ENCODE results near the gene LTBP1.

Gene LTBP1

DNA sequence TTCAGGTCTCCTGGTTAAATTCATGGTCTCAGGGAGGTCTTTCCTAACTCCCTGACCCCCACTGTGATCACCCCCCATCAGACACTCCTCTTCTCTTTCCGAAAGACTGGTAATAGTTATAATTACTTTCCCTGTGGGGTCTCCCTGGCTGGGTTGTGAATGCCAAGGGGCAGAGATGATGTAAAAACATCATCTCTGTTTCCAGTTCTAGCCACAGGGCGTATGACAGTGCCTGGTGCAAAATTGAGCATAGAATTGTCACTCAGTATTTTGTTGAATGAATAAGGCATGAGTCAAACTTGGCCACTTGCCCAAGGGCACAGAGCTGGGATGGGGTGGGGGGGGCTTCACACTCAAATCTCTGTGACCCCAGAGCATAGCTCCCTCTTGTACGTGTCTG lies 65.2 kb downstream of the LTBP1 start:
- no peak for DNase-seq

DNA sequence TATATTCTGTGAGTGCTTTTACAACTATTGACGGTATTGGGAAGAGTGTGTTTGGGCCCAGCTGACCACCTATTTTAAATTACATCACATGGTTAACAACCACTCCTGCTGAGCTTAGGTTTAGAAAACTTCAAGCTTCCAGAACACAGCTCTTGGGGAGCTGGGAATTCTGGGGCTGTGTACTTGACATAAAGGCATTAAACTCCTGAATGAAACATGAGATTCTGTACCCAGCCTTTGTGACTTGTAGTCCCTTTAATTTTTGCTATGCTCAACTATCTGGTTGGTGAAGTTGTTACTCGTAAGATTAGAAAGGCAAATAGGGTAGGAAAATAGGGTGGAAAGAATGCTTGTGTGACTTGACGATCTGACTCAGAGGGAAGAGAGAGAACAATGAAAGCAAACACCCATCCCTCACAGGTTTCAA lies 66.9 kb downstream of the LTBP1 start:
- no peak for DNase-seq

DNA sequence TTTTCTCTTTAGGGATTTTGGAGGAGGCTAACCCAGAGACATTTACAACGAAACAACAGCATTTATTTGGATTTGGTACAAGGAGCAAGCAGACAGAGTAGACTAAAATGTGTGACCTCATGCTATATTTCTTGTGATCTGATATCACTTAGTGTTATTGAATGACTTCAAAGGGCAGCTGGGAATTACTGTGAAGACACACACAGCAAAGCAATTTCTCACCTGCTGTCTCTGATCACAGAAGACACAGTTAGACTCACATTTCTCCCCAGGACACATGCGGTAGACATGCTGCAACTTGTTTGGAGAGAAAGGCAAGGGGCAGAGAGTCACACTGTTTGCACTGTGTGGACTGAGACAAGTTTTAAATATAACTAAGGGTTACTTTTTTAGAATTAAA lies 67.5 kb downstream of the LTBP1 start:
- DNase-seq: no peak

DNA sequence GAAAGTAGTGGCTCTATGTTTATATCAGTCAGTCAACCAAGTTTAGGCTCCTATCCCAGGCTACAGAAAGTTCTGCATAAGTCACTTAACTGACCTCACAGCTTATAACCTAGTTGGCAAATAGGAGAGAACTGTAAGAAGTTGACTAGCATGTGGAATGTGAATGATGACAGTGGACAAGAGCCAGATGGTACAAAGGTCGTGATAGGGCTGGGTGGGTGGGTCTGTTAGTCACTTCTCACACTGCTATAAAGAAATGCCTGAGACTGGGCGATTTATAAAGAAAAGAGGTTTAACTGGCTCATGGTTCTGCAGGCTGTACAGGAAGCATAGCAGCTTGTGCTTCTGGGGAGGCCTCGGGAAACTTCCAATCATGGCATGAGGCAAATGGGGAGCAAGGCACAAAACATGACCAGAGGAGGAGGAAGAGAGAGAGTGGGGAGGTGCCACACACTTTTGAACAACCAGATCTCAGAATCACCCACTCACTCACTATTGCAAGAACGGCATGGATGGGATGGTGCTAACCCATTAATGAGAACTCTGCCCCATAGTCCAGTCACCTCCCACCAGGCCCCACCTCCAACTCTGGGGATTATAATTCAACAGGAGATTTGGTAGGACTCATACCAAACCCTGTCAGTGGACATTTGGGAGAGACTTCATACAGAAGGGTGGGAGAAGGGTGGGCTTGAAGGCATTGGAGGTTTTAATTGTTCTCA lies 68.8 kb downstream of the LTBP1 start:
- no peak for DNase-seq

DNA sequence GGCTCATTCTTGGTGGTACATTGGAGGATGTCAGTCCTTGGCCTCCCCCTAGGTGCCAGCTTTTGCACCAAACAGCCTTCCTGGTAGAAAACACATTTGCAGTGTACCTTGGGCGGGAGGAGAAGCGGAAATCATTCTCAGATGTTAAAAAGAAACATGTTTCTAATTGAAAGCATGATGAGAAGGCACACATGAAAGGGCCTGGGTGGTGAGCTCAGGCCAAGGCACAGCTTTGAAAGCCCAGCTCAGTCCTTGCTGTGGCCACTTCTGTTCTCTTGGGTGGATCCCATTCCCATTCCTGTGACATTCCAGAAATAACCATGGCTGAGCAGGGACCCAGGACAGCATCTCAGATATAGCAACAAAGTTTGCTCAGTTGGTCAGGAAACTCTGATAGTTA lies 71.5 kb downstream of the LTBP1 start:
- no peak for DNase-seq

DNA sequence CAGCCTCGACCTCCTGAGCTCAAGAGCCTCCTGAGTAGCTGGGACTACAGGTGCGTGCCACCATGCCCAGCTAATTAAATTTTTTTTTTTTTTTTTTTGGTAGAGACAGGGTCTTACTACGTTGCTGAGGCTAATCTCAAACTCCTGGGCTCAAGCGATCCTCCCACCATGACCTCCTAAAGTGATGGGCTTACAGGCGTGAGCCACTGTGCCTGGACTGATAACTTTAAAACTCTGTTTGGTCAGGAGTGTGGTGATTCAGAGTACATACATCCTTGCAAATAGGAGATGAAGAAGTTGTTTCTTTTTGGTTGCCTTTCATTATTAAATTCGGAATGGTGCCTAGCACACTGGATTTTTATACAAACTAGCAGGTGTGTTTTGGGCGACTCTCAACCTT lies 73.0 kb downstream of the LTBP1 start:
- DNase-seq: no peak

DNA sequence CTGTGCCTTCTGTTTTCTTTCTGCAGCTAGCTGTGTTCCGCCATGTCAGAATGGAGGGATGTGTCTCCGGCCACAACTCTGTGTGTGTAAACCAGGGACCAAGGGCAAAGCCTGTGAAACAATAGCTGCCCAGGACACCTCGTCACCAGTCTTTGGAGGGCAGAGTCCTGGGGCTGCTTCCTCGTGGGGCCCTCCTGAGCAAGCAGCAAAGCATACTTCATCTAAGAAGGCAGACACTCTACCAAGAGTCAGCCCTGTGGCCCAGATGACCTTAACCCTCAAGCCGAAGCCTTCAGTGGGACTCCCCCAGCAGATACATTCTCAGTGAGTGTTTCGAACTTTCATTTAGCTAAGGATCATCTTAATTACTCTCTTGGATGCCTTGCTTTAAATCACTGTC lies 74.1 kb downstream of the LTBP1 start:
- no peak for DNase-seq

DNA sequence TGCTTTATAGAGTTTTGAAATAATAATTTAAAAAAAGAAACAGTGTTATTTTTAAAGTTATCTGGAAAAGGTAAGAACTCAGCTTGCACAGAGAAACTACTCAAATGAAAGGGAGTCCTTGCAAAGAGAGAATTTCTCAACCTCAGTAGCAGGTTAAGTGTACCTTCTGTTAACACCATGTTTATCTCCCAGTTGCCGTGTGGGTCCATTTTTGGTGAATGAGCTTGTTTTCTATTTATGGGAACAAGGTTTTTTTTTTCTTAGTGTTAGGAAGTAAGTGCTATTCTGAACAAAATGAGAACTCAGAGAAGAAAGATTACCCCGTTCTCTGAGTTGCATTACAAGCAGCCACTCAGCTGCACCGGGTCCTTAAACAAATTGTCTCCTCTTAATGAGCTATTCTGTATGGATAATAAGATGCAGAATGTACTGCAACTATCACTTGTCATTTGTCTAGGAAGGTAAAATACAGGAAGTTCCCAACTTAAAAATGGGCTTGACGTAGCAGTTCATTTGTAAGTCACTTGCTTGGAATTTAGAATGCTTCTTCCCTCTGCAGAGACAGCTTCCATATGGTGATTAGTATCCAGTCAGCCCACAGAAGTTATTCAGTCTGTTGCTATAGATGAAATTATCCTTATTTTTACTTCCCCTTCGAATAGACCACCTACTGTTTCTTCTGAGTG lies 74.9 kb downstream of the LTBP1 start:
- DNase-seq: no peak

DNA sequence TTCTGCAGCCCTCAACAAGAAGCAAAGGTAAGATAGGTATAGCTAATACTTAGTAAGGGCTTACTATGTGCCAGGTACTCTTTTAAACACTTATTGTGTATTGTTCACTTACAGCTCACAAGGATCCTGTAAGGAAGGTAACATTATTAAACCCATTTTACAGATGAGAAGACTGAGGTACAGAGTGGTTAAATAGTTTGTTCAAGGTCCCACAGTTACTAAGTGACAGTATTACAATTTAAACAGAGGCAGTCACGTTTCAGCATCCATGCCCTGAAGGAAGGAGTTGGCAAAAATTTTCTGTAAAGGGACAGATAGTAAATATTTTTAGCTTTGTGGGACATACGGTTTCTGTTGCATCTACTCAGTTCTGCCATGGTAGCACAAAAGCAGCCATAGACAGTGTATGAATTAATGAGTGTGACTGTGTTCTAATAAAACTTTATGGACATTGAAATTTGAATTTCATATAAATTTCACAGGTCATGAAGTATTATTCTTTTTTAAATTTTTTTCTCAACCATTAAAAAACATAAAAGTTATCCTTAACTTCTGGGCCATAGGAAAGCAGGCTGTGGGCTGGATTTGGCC lies 75.7 kb downstream of the LTBP1 start:
- no peak for DNase-seq

DNA sequence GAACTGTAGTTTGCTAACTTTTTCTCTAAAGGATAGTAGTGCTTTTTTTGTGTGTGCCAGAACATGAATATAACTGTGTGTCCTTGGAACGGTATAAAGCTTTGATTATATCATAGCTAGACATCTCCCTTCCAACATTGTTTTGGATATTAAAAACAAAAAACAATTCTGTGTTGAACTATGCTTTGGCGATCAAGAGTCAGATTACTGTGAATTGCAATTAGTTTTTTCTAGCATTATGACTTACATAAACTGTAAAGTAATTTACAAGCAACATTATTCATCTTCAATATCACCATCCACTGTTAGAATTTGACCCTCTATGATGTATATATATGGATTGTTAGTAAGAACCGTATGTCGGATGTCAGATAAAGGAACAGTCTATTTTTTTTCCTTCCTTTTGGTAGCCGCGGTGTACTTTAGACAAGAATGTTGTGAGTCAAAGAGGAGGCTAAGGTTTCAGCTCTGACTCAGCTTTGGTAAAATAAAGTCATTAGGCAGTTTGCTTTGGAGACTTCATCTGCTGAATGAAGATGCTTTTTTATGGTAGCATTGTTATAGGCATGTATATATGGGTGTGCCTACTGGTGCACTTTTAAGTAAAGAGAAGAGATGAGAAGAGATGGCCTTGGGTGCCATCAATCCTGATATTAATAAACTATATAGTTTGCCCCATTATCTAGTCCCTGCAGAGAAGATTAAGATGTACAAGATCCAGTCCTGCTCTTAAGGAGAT lies 76.4 kb downstream of the LTBP1 start:
- DNase-seq: no peak

DNA sequence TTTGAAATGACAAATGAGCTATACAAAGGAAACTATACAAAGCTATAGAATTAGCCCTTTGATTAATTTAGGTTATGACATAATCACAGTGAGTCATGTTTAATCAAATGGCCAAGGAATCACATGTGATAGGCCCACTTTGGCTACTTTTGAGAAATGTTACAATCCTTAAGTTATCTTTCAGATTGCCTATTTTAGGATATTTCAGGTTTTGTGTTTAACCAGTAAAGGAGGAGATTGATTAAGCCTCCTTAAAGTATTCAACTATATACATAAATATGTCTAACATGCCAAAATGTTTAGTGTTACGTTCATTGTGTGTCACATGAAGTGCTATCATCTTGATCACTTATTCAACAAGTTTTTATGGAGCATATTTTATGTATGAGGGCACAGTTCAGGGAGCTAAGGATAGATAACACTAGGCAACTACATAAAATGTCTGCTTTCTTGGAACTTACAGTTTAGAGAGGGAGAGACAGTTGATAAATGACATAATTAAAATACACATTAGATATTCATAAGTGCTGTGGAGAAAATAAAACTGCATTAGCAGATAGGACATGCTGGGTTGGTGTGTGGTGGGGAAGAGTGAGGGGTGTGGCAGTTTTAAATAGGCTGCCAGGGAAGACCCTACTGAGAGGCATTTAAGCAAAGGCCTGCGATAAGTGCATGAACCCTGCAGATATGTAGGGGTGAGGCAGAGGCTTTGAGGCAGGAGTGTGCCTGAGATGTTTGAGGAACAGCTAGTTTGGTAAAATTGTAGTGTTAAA lies 77.2 kb downstream of the LTBP1 start:
- DNase-seq: no peak

DNA sequence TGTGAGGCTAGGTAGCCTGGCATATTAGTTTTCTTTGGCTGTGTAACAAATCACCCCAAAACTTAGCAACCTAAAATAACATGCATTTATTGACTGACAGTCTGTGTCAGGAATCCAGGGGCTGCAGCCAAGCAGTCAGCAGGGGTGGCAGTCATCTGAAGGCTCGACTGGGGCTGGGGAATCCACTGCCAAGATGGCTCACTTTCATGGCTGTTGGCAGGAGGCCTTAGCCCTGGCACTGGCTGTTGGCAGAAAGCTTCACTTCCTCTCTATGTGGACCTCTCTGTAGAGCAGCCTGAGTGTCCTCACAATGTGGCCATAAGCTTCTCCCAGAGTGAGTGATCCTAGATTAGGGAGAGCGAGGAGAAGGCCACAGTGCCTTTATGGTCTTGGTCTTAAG lies 78.0 kb downstream of the LTBP1 start:
- no peak for DNase-seq

DNA sequence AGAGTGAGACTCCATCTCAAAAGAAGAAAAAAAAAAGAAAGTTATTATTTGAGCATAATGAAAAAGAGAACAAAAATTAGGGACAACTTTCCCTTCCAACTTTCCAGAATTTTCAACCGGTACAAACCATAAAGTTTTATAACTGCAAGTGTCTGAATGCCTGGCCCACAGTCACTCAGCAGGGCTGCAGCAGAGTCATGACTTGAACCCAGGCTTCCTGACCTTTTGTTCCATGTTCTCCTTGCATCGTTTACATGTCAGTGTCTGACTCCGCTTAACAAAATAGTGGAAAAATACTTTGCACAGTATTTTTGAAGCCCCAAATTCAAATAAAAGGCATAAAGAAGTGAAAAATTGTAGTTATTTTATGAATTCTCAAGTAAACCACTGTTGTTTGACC lies 82.7 kb downstream of the LTBP1 start:
- no peak for DNase-seq

DNA sequence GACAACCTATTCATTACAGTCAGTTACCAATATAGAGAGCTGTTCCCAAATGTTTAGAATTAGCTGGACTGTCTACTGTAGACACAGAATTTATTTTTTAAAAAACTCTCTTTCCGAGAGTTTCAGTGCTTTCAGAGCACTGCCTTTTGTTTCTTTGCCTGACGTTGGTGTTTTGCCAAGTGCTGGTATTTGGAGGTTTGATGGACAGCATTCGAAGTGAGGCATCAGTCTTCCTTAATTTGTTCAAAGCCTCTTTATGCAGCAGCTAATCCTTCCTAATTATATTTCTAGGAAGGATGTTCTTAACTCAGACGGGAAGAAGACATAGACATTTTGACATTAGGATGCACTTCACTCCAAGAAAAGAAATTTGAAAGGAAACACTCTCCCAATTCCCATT lies 83.2 kb downstream of the LTBP1 start:
- DNase-seq: no peak

DNA sequence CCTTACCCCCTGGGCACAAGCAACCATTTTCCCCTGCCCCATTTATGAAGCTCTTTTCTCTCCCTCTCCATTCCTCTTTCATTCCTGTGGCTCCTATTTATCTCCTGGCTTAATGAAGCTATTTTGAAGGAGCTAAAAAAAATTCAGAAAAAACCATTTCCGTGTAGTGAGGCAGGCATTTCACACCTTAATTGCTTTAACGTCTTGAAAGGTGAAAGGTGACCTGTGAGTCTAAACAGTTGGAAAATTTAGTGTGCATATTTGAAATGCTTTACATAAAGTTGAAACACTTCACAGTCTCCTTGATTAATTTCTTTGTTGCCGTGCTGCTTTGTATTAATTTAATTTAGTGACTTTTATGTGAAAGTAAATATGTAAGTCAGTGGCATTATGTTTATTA lies 83.6 kb downstream of the LTBP1 start:
- DNase-seq: no peak

DNA sequence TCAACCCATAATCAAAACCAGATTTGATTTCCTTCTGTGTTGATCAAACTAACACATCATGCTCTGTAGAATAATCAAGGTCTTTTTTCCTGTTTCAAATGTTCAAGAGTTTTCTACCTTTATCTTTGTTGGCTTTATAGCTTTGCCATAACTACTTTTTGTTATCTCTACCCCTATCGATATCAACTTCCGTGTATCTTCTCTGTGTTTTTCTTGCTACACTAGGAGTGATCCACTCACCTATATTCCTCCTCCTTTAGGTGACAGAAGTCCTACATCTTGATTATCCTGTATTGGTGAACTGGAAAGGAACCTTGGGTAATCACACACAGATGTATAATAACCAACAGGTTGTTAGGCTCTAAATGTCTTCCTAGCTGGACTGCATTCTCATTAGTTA lies 85.5 kb downstream of the LTBP1 start:
- no peak for DNase-seq

DNA sequence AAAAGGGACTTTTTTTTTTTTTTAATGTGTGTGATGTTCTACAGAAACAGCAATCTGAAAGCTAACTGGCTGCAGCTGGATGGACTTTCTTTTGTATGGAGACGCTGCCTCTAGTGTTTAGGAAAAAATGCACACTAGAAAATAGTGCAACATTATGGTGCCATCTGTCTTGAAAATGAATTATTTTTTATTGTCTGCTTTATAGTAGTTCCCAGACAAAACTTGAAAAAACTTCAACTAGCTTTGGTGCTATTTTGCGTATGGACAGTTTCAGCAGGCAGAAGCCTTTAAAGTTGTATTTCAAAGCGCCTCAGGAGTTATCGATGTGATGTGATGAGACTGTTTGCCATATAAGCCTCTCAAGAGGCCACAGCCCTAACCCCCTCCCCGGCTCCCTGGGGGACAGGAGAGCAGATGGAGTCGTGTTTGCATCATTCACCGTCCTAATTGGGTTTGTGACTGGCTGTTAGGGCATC lies 86.9 kb downstream of the LTBP1 start:
- DNase-seq: no peak

DNA sequence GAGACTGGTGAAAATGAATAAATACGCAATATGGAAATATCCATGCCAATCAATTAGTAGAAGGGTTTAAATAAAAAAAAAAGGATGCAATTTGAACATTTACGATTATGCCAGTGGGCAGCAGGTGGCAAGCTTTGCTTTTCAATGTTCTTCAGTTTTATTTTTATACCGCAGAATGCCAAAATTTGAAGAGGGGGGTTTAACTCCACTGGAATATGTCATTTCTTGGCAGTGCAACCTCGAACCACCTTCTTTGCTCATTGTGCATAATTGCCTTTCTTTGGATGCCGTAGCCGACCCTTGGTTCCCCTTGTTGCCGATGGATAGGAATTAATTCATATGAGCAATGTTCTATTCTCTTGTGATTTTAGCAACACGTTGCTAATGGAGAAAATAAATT lies 88.0 kb downstream of the LTBP1 start:
- no peak for DNase-seq

DNA sequence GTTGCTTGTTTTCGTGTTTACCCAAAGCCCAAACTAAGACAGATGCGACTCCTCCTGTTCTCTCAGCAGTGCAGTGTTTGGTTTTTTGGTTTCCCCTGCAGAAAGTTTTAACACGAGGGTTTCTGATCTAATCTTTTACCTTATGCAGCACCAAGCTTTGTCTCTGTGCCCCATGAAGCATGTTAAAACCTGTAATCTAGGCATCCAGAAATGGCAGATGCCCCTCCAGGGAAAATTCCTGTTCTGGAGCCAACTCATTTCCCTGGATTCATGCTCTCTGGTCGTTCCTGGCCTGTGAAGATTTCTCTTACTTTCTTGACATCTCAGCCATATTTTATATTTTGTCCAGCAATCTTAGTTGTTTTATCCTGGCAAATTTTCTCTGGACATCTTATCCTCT lies 91.5 kb downstream of the LTBP1 start:
- DNase-seq: no peak

DNA sequence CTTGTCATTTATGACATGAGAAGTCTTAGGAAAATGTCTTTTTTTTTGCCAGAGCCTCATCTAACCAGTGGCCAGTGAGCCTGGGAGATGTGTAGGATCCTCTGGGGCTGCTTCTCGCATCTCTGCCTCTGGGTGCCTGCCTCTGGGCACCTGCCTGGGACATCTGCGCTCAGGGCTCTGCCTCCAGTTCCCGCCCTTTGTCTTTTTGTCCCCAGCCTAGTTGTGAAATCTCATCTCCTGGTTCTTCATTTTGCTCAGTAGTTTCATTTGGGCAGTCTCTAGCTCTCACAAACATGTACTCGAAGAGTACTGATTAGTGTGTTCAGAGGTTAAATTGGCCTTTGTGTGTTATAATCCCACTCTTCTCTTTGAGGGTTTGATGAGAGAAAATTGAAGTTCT lies 92.0 kb downstream of the LTBP1 start:
- DNase-seq: no peak

DNA sequence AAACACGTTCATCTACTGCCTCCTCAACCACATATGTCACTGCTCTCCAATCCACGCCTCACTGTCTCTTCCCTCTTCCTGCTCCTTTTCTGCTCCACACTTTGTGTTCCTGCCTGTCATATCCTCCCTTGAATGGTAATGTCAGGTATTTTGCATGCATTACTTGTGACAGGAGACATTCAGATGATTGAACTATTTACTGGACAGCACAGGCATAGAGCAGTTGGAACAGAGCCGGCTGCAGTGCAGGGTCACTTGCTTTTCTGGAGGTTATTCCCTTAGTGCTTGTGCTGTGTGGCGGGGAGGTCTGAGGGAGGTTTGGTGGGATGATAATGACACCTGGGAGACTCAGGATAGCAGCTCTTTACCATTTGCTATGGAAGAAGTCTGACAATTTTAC lies 93.8 kb downstream of the LTBP1 start:
- no peak for DNase-seq

DNA sequence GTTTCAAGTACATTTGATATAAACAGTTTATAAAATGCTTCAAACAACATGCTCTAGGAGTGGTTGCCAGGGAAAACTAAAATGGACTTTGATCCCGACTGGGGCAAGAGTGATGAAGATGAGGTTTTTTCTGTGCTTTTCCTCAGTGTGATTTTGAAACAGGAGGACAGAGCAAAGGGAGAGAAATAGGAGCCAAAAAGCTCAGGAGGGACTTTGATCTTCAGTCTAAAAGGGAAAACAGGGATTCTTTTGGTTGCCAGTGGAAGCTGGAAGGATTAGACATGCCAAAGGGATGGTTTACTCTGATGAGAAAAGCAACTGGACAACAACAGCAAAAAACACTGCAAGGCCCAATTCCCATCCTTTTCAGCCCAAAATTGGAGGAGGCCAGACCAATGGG lies 95.5 kb downstream of the LTBP1 start:
- no peak for DNase-seq

DNA sequence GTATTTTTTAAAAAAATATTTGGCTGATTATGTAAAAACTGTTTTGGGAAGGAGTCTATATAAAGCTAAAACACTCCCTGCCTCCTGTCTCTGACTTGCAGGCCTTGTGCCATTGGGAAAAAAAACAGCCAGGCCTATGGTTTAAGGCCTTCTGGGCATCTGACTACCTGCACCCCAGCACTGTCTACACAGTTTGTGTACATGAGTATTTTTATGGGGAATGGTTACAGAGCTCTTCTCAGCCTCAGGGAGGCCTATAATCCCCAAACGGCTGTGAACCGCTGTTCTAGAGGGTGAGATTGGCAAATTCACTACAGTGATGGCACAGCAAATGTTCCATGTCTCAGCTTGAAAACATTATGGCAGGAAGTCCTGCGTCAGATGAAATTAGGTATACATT lies 96.1 kb downstream of the LTBP1 start:
- DNase-seq: no peak

Data from CD4-positive, alpha-beta T cell treated with Interleukin-4 for 4 hours (primary cell).